GM23338 (cell line): Measurements from ENCODE around the gene BRD2. TPM values are rescaled to one million over a fixed set of nuclear protein-coding genes. Genes with fewer than 3 reads are reported as not detected.

Experiments used
- ATAC-seq: fragments of 200-7000 bp; cut with Tn5 transposase; 3 replicates; pipeline ENCODE4 v1.9.1; 2020
- DNase-seq: peaks from one replicate; pipeline ENCODE4 v3.0.0-alpha.2; 2015; ENCODE audit warnings: low spot score
- H2AFZ ChIP-seq: fragments of 200-600 bp; sonication (generic); 2 replicates; pipeline ENCODE4 v1.8.0; 2016; ENCODE audit warnings: antibody characterized with exemption, mild to moderate bottlenecking, moderate library complexity
- H3F3A ChIP-seq: fragments of 200-600 bp; sonication (generic); replicated peaks from 2 replicates; pipeline ENCODE4 v1.8.0; 2017; ENCODE audit warnings: antibody characterized with exemption, mixed run types, low read depth
- H3K27ac ChIP-seq: fragments of 200-600 bp; sonication (generic); 2 replicates; pipeline ENCODE4 v1.6.1; 2016; ENCODE audit warnings: low read depth
- H3K27me3 ChIP-seq: fragments of 200-600 bp; sonication (generic); 2 replicates; pipeline ENCODE4 v1.8.0; 2016; ENCODE audit warnings: mild to moderate bottlenecking, mixed run types, moderate library complexity; ENCODE audit not compliant: insufficient read depth
- H3K36me3 ChIP-seq: fragments of 200-600 bp; sonication (generic); 2 replicates; pipeline ENCODE4 v1.8.0; 2016; ENCODE audit warnings: mild to moderate bottlenecking; ENCODE audit not compliant: insufficient read depth
- H3K4me1 ChIP-seq: fragments of 200-600 bp; sonication (generic); 2 replicates; pipeline ENCODE4 v1.8.0; 2016; ENCODE audit warnings: mild to moderate bottlenecking, moderate library complexity; ENCODE audit not compliant: insufficient read depth
- H3K4me2 ChIP-seq: fragments of 200-600 bp; sonication (generic); 2 replicates; pipeline ENCODE4 v1.7.1; 2017; ENCODE audit warnings: mixed run types
- H3K4me3 ChIP-seq: fragments of 200-600 bp; sonication (generic); 2 replicates; pipeline ENCODE4 v1.6.1; 2016; ENCODE audit warnings: mixed run types
- H3K79me2 ChIP-seq: fragments of 200-600 bp; sonication (generic); replicated peaks from 2 replicates; pipeline ENCODE4 v1.8.0; 2017; ENCODE audit warnings: mild to moderate bottlenecking; ENCODE audit not compliant: insufficient read depth
- H3K9me2 ChIP-seq: fragments of 200-600 bp; sonication (generic); 2 replicates; pipeline ENCODE4 v1.8.0; 2017; ENCODE audit not compliant: insufficient read depth
- H4K20me1 ChIP-seq: fragments of 200-600 bp; sonication (generic); replicated peaks from 2 replicates; pipeline ENCODE4 v1.8.0; 2017; ENCODE audit warnings: mild to moderate bottlenecking; ENCODE audit not compliant: insufficient read depth
- H3K27ac Mint-ChIP-seq: 2 replicates; pipeline ENCODE4 v1.8.0; 2020; ENCODE audit warnings: inconsistent platforms, mild to moderate bottlenecking, moderate library complexity, mixed read lengths
- H3K27me3 Mint-ChIP-seq: 3 replicates; pipeline ENCODE4 v1.8.0; 2022; ENCODE audit warnings: low read depth, mild to moderate bottlenecking, moderate library complexity, mixed read lengths, inconsistent platforms; ENCODE audit not compliant: insufficient read depth, poor library complexity
- H3K36me3 Mint-ChIP-seq: 3 replicates; pipeline ENCODE4 v1.8.0; 2021; ENCODE audit warnings: low read depth, mild to moderate bottlenecking, inconsistent platforms, moderate library complexity, mixed read lengths
- H3K4me1 Mint-ChIP-seq: 3 replicates; pipeline ENCODE4 v1.8.0; 2020; ENCODE audit warnings: mild to moderate bottlenecking, inconsistent platforms, mixed read lengths
- H3K4me3 Mint-ChIP-seq: 3 replicates; pipeline ENCODE4 v1.8.0; 2021; ENCODE audit warnings: moderate library complexity, mild to moderate bottlenecking, inconsistent platforms, mixed read lengths
- H3K9me3 Mint-ChIP-seq: 3 replicates; pipeline ENCODE4 v1.8.0; 2020; ENCODE audit warnings: moderate library complexity, mild to moderate bottlenecking, inconsistent platforms, mixed read lengths
- CREB1 ChIP-seq: fragments of 250-450 bp; sonication (Bioruptor Pico); IDR thresholded peaks from 2 replicates; pipeline ENCODE4 v1.5.0; 2020; ENCODE audit warnings: low read depth, mild to moderate bottlenecking, moderate library complexity
- ETS1 ChIP-seq: IDR thresholded peaks from 2 replicates; pipeline ENCODE4 v1.6.1; 2016; ENCODE audit warnings: antibody characterized with exemption
- EZH2 ChIP-seq: fragments of 200-600 bp; sonication (generic); IDR thresholded peaks from one replicate; pipeline ENCODE4 v1.8.0; 2017; ENCODE audit warnings: antibody characterized with exemption, mild to moderate bottlenecking, low read depth; ENCODE audit not compliant: unreplicated experiment
- EZH2phosphoT487 ChIP-seq: fragments of 200-600 bp; sonication (generic); IDR thresholded peaks from one replicate; pipeline ENCODE4 v1.8.1; 2018; ENCODE audit warnings: antibody characterized with exemption; ENCODE audit not compliant: unreplicated experiment
- JUNB ChIP-seq: IDR thresholded peaks from one replicate; pipeline ENCODE4 v1.6.1; 2016; ENCODE audit warnings: antibody characterized with exemption; ENCODE audit not compliant: unreplicated experiment
- NANOG ChIP-seq: IDR thresholded peaks from 2 replicates; pipeline ENCODE4 v1.6.1; 2016; ENCODE audit warnings: antibody characterized with exemption, borderline replicate concordance
- POLR2AphosphoS5 ChIP-seq: IDR thresholded peaks from 2 replicates; pipeline ENCODE4 v1.6.1; 2016; ENCODE audit warnings: antibody characterized with exemption, low read depth
- REST ChIP-seq: IDR thresholded peaks from one replicate; pipeline ENCODE4 v1.6.1; 2018; ENCODE audit warnings: antibody characterized with exemption; ENCODE audit not compliant: unreplicated experiment
- STAT1 ChIP-seq: IDR thresholded peaks from one replicate; pipeline ENCODE4 v1.6.1; 2016; ENCODE audit warnings: antibody characterized with exemption; ENCODE audit not compliant: unreplicated experiment
- ZNF114 ChIP-seq: fragments of 250-450 bp; sonication (Bioruptor Pico); IDR thresholded peaks from 2 replicates; pipeline ENCODE4 v1.5.0; 2020; ENCODE audit warnings: mild to moderate bottlenecking, moderate library complexity
- ZNF331 ChIP-seq: fragments of 250-450 bp; sonication (Bioruptor Pico); IDR thresholded peaks from 2 replicates; pipeline ENCODE4 v1.5.0; 2020; ENCODE audit warnings: low read depth, mild to moderate bottlenecking, moderate library complexity
- ZNF462 ChIP-seq: fragments of 250-450 bp; sonication (Bioruptor Pico); IDR thresholded peaks from 2 replicates; pipeline ENCODE4 v1.5.0; 2020; ENCODE audit warnings: mild to moderate bottlenecking, moderate library complexity
- polyA plus RNA-seq: library from polyadenylated mRNA; unstranded; fragments of >200 nt; fragmentation: Nextera tagmentation; extraction: Ambion mirVana; gene quantifications from 2 replicates; pipeline ENCODE4 v1.2.1, GENCODE V29; 2016
- total RNA-seq: library from RNA; depleted of rRNA; stranded (reverse); fragments of >200 nt; shearing (Covaris generic); gene quantifications from 2 replicates; pipeline ENCODE4 v1.2.3, GENCODE V29; 2014

The BRD2 gene
- total and polyA plus RNA-seq, 2 experiments from 2014 or later = 84.9 to 169 TPM

- TF ChIP-seq JUNB (no peak), NANOG (no peak), POLR2AphosphoS5 (no peak), ZNF331 (CRISPR knock-in tag) (no peak), ZNF114 (CRISPR knock-in tag) (no peak)
- ATAC-seq = no peak
Observed at GRCh38 chr6:32937230-32937633, 31.2 kb upstream of the BRD2 start.

GRCh38 chr6:32938494-32938893 lies 29.9 kb upstream of the BRD2 start:
- H3K4me2 ChIP-seq = no peak overlapping the region
- no peak overlapping the region for H3K4me3 ChIP-seq
- H3K27ac ChIP-seq = no peak overlapping the region
- 0 out of 2 replicates have a peak, but pooled peaks cover 6% of the 10 kb centered on the region for H3K4me1 ChIP-seq
- H3F3A ChIP-seq = no peaks in the 10 kb centered on the region
- no peaks in the 10 kb centered on the region for H3K79me2 ChIP-seq
- H3K27me3 ChIP-seq = no peaks in the 10 kb centered on the region
- H2AFZ ChIP-seq = no peak overlapping the region
- Mint-ChIP-seq H3K9me3 (no peaks in the 10 kb centered on the region), H3K27ac (no peak overlapping the region), H3K4me1 (peaks cover 15% of the 10 kb centered on the region), H3K4me3 (no peak overlapping the region), H3K36me3 (no peaks in the 10 kb centered on the region), H3K27me3 (peaks cover 4% of the 10 kb centered on the region)
- no peak for DNase-seq
- H3K9me2 ChIP-seq = no peaks in the 10 kb centered on the region
- H3K36me3 ChIP-seq = no peaks in the 10 kb centered on the region
- H4K20me1 ChIP-seq = no peaks in the 10 kb centered on the region
- ATAC-seq = no peak
- TF ChIP-seq ETS1 (no peak), JUNB (no peak), STAT1 (no peak), REST (no peak), EZH2 (no peak), ZNF462 (CRISPR knock-in tag) (no peak), POLR2AphosphoS5 (no peak), ZNF331 (CRISPR knock-in tag) (no peak), ZNF114 (CRISPR knock-in tag) (no peak), EZH2phosphoT487 (no peak), NANOG (no peak), CREB1 (CRISPR knock-in tag) (no peak)

More at GRCh38 chr6:32937230-32937633, 31.2 kb upstream of the BRD2 start:
- no peak overlapping the region for H3K4me2 ChIP-seq
- H3K27me3 ChIP-seq = no peaks in the 10 kb centered on the region
- Mint-ChIP-seq H3K4me1 (peaks cover 15% of the 10 kb centered on the region), H3K36me3 (no peaks in the 10 kb centered on the region), H3K27me3 (peaks cover 4% of the 10 kb centered on the region), H3K9me3 (no peaks in the 10 kb centered on the region), H3K4me3 (no peak overlapping the region), H3K27ac (no peak overlapping the region)
- H3K79me2 ChIP-seq = no peaks in the 10 kb centered on the region
- no peak overlapping the region for H2AFZ ChIP-seq
- H4K20me1 ChIP-seq = no peaks in the 10 kb centered on the region
- H3F3A ChIP-seq = no peaks in the 10 kb centered on the region
- no peak overlapping the region for H3K27ac ChIP-seq
- H3K9me2 ChIP-seq = no peaks in the 10 kb centered on the region
- H3K4me3 ChIP-seq = no peak overlapping the region
- no peak for DNase-seq
- H3K36me3 ChIP-seq = no peaks in the 10 kb centered on the region
- 0 out of 2 replicates have a peak, but pooled peaks cover 6% of the 10 kb centered on the region for H3K4me1 ChIP-seq
